SK-N-SH treated with all-trans-retinoic acid at 6 μM for 48 hours (cell line): Measurements from ENCODE around the gene UBASH3A.

Experiments
- ATAC-seq: fragments of 200-7000 bp; cut with Tn5 transposase; 3 replicates; pipeline ENCODE4 v1.9.1; 2020; ENCODE audit warnings: mild to moderate bottlenecking, moderate library complexity
- ARNTL ChIP-seq: fragments of 450-650 bp; formaldehyde crosslinking; IDR thresholded peaks from 2 replicates; pipeline ENCODE4 v1.5.0; 2020; ENCODE audit warnings: low read depth, mild to moderate bottlenecking, moderate library complexity, borderline replicate concordance
- BACH2 ChIP-seq: fragments of 250-450 bp; sonication (Bioruptor Pico); IDR thresholded peaks from 2 replicates; pipeline ENCODE4 v1.9.0; 2021; ENCODE audit warnings: mild to moderate bottlenecking, borderline replicate concordance
- CREB5 ChIP-seq: fragments of 250-450 bp; sonication (Bioruptor Pico); IDR thresholded peaks from 2 replicates; pipeline ENCODE4 v1.5.1; 2020; ENCODE audit warnings: low read depth, mild to moderate bottlenecking, moderate library complexity
- CSDC2 ChIP-seq: fragments of 250-450 bp; sonication (Bioruptor Pico); IDR thresholded peaks from 2 replicates; pipeline ENCODE4 v1.5.0; 2020; ENCODE audit warnings: mild to moderate bottlenecking, moderate library complexity
- CSRNP3 ChIP-seq: fragments of 250-450 bp; sonication (Bioruptor Pico); IDR thresholded peaks from 2 replicates; pipeline ENCODE4 v1.5.1; 2021; ENCODE audit warnings: mild to moderate bottlenecking, moderate library complexity
- ESRRG ChIP-seq: fragments of 250-450 bp; sonication (Bioruptor Pico); IDR thresholded peaks from 2 replicates; pipeline ENCODE4 v1.6.1; 2021; ENCODE audit warnings: mild to moderate bottlenecking
- GLIS3 ChIP-seq: fragments of 250-450 bp; sonication (Bioruptor Pico); IDR thresholded peaks from 2 replicates; pipeline ENCODE4 v1.5.0; 2020; ENCODE audit warnings: mild to moderate bottlenecking, moderate library complexity
- ISL1 ChIP-seq: fragments of 250-450 bp; sonication (Bioruptor Pico); IDR thresholded peaks from 2 replicates; pipeline ENCODE4 v2.1.2; 2022; ENCODE audit warnings: mild to moderate bottlenecking, moderate library complexity
- OSR1 ChIP-seq: fragments of 250-450 bp; sonication (Bioruptor Pico); IDR thresholded peaks from 2 replicates; pipeline ENCODE4 v1.8.0; 2022; ENCODE audit warnings: moderate library complexity, mild to moderate bottlenecking, inconsistent platforms
- PATZ1 ChIP-seq: fragments of 250-450 bp; sonication (Bioruptor Pico); IDR thresholded peaks from 2 replicates; pipeline ENCODE4 v1.8.0; 2020; ENCODE audit warnings: mild to moderate bottlenecking, moderate library complexity, borderline replicate concordance
- POU6F1 ChIP-seq: fragments of 250-450 bp; sonication (Bioruptor Pico); IDR thresholded peaks from 2 replicates; pipeline ENCODE4 v1.8.0; 2021; ENCODE audit warnings: low read depth, mild to moderate bottlenecking, moderate library complexity, borderline replicate concordance
- PPARA ChIP-seq: fragments of 250-450 bp; sonication (Bioruptor Pico); IDR thresholded peaks from 2 replicates; pipeline ENCODE4 v1.5.0; 2020; ENCODE audit warnings: mild to moderate bottlenecking, borderline replicate concordance
- RARB ChIP-seq: fragments of 250-450 bp; sonication (Bioruptor Pico); IDR thresholded peaks from 2 replicates; pipeline ENCODE4 v1.8.0; 2021; ENCODE audit warnings: mild to moderate bottlenecking, moderate library complexity
- SNAI2 ChIP-seq: fragments of 250-450 bp; sonication (Bioruptor Pico); IDR thresholded peaks from 2 replicates; pipeline ENCODE4 v1.5.0; 2020; ENCODE audit warnings: mild to moderate bottlenecking, moderate library complexity
- TCF4 ChIP-seq: fragments of 250-450 bp; sonication (Bioruptor Pico); IDR thresholded peaks from 2 replicates; pipeline ENCODE4 v1.8.0; 2021; ENCODE audit warnings: mild to moderate bottlenecking, moderate library complexity, borderline replicate concordance
- TOX ChIP-seq: fragments of 250-450 bp; sonication (Bioruptor Pico); IDR thresholded peaks from 2 replicates; pipeline ENCODE4 v1.8.0; 2021; ENCODE audit warnings: mild to moderate bottlenecking, moderate library complexity, borderline replicate concordance
- TSHZ2 ChIP-seq: fragments of 250-450 bp; sonication (Bioruptor Pico); IDR thresholded peaks from 2 replicates; pipeline ENCODE4 v1.5.0; 2020; ENCODE audit warnings: mild to moderate bottlenecking, moderate library complexity
- ZC3H10 ChIP-seq: fragments of 250-450 bp; sonication (Bioruptor Pico); IDR thresholded peaks from 2 replicates; pipeline ENCODE4 v1.5.1; 2021; ENCODE audit warnings: mild to moderate bottlenecking, moderate library complexity
- ZFP30 ChIP-seq: fragments of 450-650 bp; formaldehyde crosslinking; IDR thresholded peaks from 2 replicates; pipeline ENCODE4 v1.5.0; 2022; ENCODE audit warnings: mild to moderate bottlenecking, moderate library complexity
- ZNF70 ChIP-seq: fragments of 450-650 bp; formaldehyde crosslinking; IDR thresholded peaks from 2 replicates; pipeline ENCODE4 v1.5.0; 2020; ENCODE audit warnings: mild to moderate bottlenecking, moderate library complexity
- ZNF8 ChIP-seq: fragments of 450-650 bp; formaldehyde crosslinking; IDR thresholded peaks from 2 replicates; pipeline ENCODE4 v1.5.0; 2020; ENCODE audit warnings: mild to moderate bottlenecking, moderate library complexity

Gene UBASH3A

GRCh38 chr21:42489991-42490390 is 86.3 kb downstream of the UBASH3A start:
- no peak for TF ChIP-seq BACH2 (CRISPR knock-in tag)
- ATAC-seq = no peak

GRCh38 chr21:42490720-42491119 is 87.0 kb downstream of the UBASH3A start:
- TF ChIP-seq CSDC2 (CRISPR knock-in tag) = no peak
- TF ChIP-seq ZC3H10 (CRISPR knock-in tag) = no peak
- no peak for TF ChIP-seq ARNTL (CRISPR knock-in tag)
- ATAC-seq = no peak

GRCh38 chr21:42491328-42491727 is 87.6 kb downstream of the UBASH3A start:
- TF ChIP-seq TCF4 (CRISPR knock-in tag) (peak; percentile 89), TSHZ2 (CRISPR knock-in tag) (peak; percentile 75; the same call in 1 of the 2 replicates), GLIS3 (CRISPR knock-in tag) (no peak), ISL1 (CRISPR knock-in tag) (peak; percentile 30; the same call in 1 of the 2 replicates)
- ATAC-seq = no peak

GRCh38 chr21:42492201-42492600 is 88.5 kb downstream of the UBASH3A start:
- ATAC-seq = no peak
- TF ChIP-seq ISL1 (CRISPR knock-in tag) (no peak), ESRRG (CRISPR knock-in tag) (no peak), CSDC2 (CRISPR knock-in tag) (no peak), ZC3H10 (CRISPR knock-in tag) (no peak), TOX (no peak), PATZ1 (CRISPR knock-in tag) (no peak), ZFP30 (no peak), CSRNP3 (CRISPR knock-in tag) (no peak), RARB (no peak), GLIS3 (CRISPR knock-in tag) (no peak), ZNF8 (CRISPR knock-in tag) (no peak), TSHZ2 (CRISPR knock-in tag) (no peak), CREB5 (no peak), PPARA (no peak), POU6F1 (CRISPR knock-in tag) (no peak), ZNF70 (CRISPR knock-in tag) (no peak), SNAI2 (CRISPR knock-in tag) (no peak), OSR1 (CRISPR knock-in tag) (no peak)
